Bronchial epithelial cell (primary cell): Measurements from ENCODE around the gene ZACN. TPM values are rescaled to one million over a fixed set of nuclear protein-coding genes. Genes with fewer than 3 reads are reported as not detected.

Experiments used
- DNase-seq: peaks from one replicate; pipeline ENCODE4 v3.0.0-alpha.2; 2010; ENCODE audit warnings: low read depth
- FAIRE-seq: peaks from 2 replicates; lab custom pipeline; 2011; peaks lifted over from hg19 to GRCh38; lab: Jason Lieb, UNC
- H3K27me3 ChIP-seq: 2 replicates; pipeline ENCODE4 v1.5.1; 2011; ENCODE audit warnings: low read length; ENCODE audit not compliant: control insufficient read depth, insufficient read depth
- H3K36me3 ChIP-seq: 2 replicates; pipeline ENCODE4 v1.5.1; 2011; ENCODE audit warnings: low read length; ENCODE audit not compliant: control insufficient read depth, insufficient read depth
- H3K4me3 ChIP-seq: 2 replicates; pipeline ENCODE4 v1.5.1; 2011; ENCODE audit warnings: mild to moderate bottlenecking, low read depth, low read length, control low read depth
- total RNA-seq: library from RNA; depleted of rRNA; stranded (reverse); fragments of >200 nt; gene quantifications from 2 replicates; pipeline ENCODE4 v1.2.1, GENCODE V29; 2014
- TF ChIP-seq, protein P1 (sequence below): IDR thresholded peaks from 2 replicates; pipeline ENCODE4 v1.5.1; 2011; ENCODE audit warnings: mild to moderate bottlenecking, moderate library complexity, low read length, control low read depth, inconsistent platforms; ENCODE audit not compliant: insufficient read depth, severe bottlenecking

Gene ZACN
- total RNA-seq, 1 donor from 2014 or later: not detected

DNA sequence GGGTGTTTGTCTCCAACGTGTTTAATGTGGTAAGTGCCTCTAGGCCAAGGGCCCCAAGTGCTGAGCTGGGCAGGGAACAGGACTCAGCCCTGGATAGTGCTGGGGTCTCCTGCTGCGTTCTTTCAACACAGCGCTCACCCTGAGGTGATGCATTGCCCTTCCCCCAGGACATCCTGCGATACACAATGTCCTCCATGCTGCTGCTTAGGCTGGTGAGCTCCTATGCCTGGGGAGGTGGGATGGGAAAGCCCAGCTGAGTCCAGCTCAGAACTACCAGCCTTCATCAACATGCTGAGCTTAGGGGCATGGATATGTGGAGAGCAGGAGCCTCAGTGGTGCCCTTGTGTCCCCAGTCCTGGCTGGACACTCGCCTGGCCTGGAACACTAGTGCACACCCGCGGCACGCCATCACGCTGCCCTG lies 563 bp downstream of the ZACN start:
- DNase-seq (no peak), FAIRE-seq (no peak)
- Histone ChIP-seq H3K27me3 (peaks cover 48% of the 10 kb centered on the region), H3K4me3 (no peak overlapping the region), H3K36me3 (peaks cover 8% of the 10 kb centered on the region)
- TF ChIP-seq, protein P1, sequence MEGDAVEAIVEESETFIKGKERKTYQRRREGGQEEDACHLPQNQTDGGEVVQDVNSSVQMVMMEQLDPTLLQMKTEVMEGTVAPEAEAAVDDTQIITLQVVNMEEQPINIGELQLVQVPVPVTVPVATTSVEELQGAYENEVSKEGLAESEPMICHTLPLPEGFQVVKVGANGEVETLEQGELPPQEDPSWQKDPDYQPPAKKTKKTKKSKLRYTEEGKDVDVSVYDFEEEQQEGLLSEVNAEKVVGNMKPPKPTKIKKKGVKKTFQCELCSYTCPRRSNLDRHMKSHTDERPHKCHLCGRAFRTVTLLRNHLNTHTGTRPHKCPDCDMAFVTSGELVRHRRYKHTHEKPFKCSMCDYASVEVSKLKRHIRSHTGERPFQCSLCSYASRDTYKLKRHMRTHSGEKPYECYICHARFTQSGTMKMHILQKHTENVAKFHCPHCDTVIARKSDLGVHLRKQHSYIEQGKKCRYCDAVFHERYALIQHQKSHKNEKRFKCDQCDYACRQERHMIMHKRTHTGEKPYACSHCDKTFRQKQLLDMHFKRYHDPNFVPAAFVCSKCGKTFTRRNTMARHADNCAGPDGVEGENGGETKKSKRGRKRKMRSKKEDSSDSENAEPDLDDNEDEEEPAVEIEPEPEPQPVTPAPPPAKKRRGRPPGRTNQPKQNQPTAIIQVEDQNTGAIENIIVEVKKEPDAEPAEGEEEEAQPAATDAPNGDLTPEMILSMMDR: no peak

DNA sequence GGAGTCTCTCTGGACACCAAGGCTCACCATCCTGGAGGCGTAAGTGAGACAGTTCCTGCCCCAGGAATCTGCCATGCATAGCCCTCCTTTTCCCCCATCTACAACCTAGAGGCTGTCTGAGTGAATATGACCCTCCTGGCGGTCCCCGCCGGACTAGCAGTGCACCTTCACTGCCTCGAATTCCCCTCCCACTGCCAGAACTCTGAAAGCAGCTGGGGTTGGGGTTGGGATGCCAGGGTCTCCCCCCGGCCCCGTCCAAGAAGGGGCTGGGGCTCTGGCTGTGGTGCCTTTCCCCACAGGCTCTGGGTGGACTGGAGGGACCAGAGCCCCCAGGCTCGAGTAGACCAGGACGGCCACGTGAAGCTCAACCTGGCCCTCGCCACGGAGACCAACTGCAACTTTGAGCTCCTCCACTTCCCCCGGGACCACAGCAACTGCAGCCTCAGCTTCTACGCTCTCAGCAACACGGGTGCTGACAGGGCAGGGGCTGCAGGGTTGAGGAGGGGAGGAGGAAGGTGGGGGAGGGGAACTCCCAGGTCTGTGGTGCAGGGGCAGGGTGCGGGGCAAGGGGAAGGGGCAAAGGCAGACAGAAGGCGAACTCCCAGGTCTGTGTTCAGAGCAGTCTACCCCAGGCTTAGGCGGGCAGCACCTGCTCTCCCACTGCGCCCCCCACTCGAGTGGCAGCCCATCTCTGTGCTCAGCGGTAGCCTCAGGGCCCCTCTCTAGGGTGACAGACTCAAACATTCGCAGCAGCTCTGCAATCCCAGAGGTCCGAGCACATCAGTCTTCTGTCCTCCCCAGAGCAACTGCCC lies 1.2 kb downstream of the ZACN start:
- DNase-seq (no peak), FAIRE-seq (no peak)
- Histone ChIP-seq H3K27me3 (peaks cover 44% of the 10 kb centered on the region), H3K4me3 (no peak overlapping the region), H3K36me3 (peaks cover 8% of the 10 kb centered on the region)
- TF ChIP-seq, protein P1: no peak

- peaks cover 37% of the 10 kb centered on the region for H3K27me3 ChIP-seq
- H3K36me3 ChIP-seq: peaks cover 9% of the 10 kb centered on the region
- DNase-seq (no peak), FAIRE-seq (no peak)
- TF ChIP-seq, protein P1: no peak
- H3K4me3 ChIP-seq: no peak overlapping the region
Measured at GRCh38 chr17:76080768-76081287, 1.8 kb downstream of the ZACN start.

DNA sequence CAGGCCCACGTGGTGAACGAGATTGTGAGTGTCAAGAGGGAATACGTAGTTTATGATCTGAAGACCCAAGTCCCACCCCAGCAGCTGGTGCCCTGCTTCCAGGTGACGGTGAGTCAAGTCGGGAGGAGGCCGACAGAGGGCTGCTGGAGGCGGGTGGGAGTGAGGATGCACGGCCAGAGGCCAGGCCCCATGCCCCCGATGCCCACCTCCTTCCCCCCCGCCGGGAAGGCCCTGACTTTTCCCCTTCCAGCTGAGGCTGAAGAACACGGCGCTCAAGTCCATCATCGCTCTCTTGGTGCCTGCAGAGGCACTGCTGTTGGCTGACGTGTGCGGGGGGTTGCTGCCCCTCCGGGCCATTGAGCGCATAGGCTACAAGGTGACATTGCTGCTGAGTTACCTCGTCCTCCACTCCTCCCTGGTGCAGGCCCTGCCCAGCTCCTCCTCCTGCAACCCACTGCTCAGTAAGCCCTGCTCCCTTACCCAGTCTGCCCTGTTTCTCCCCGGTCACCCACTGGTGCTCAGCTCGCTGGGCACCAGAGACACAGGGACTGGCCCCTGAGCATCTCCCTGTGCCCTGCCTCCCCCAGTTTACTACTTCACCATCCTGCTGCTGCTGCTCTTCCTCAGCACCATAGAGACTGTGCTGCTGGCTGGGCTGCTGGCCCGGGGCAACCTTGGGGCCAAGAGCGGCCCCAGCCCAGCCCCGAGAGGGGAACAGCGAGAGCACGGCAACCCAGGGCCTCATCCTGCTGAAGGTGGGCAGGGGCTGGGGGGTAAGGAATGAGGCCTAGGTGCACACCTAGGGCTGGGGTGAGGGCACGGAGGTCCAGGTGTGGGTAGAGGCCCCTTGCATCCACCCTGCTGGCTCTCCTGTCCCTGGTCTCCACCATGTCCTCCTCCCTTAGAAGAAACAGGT lies 2.6 kb downstream of the ZACN start:
- peaks cover 30% of the 10 kb centered on the region for H3K27me3 ChIP-seq

More for the DNA sequence above, 2.6 kb downstream of the ZACN start:
- Histone ChIP-seq H3K36me3 (peaks cover 12% of the 10 kb centered on the region), H3K4me3 (no peak overlapping the region)
- FAIRE-seq (no peak), DNase-seq (no peak)
- TF ChIP-seq, protein P1: no peak
